ENCODE measurements around the gene USP25. TPM values are rescaled to one million over a fixed set of nuclear protein-coding genes. Genes with fewer than 3 reads are reported as not detected.
A peak's percentile ranks its signal among the peaks of the same experiment; 100 is the strongest.

USP25 gene
- 37.7 TPM for total RNA-seq
- polyA plus RNA-seq = 19.8 TPM
- long read RNA-seq, donor 1 = 0 reads
- long read RNA-seq, donor 2, partial matches to known transcripts = 18 of 24 reads
- long read RNA-seq, donor 2, other reads (novel, unspliced or antisense) = 0 of 24 reads
- long read RNA-seq, donor 3, partial matches to known transcripts = 12 of 14 reads
- long read RNA-seq, donor 3, other reads (novel, unspliced or antisense) = 0 of 14 reads
- long read RNA-seq, donor 4, partial matches to known transcripts = 0 of 2 reads
- long read RNA-seq, donor 4, other reads (novel, unspliced or antisense) = 0 of 2 reads
- long read RNA-seq, donor 5, partial matches to known transcripts = 5 of 6 reads
- long read RNA-seq, donor 5, other reads (novel, unspliced or antisense) = 0 of 6 reads
- long read RNA-seq, donor 6, partial matches to known transcripts = 0 of 4 reads
- long read RNA-seq, donor 6, other reads (novel, unspliced or antisense) = 0 of 4 reads
- long read RNA-seq, donor 7, partial matches to known transcripts = 7 of 9 reads
- long read RNA-seq, donor 7, other reads (novel, unspliced or antisense) = 0 of 9 reads
- long read RNA-seq, donor 8, partial matches to known transcripts = 0 of 1 reads
- long read RNA-seq, donor 8, other reads (novel, unspliced or antisense) = 0 of 1 reads
- long read RNA-seq, donor 9, full-length matches to known transcripts = 2 of 2 reads
- long read RNA-seq, donor 9, partial matches to known transcripts = 0 of 2 reads
- long read RNA-seq, donor 9, other reads (novel, unspliced or antisense) = 0 of 2 reads
- long read RNA-seq, donor 10, partial matches to known transcripts = 0 of 1 reads
- long read RNA-seq, donor 10, other reads (novel, unspliced or antisense) = 0 of 1 reads

GRCh38 chr21:15729674-15730483 is at the start of gene USP25:
Gene USP25, plus strand, starts transcription at chr21:15729982. Its CDS starts 412 bp downstream, at chr21:15730394.
- Histone ChIP-seq H3K27me3 (ENCODE audit: control insufficient read depth in 2 of 2, insufficient read depth in 1 of 2, low read length in 1 of 2) (peaks cover 0 to 3% of the 10 kb centered on the region in 2 donors), H3K9me3 (ENCODE audit: control insufficient read depth in 2 of 2, insufficient read depth in 1 of 2, low read length in 1 of 2) (no peaks in the 10 kb centered on the region), H3K4me1 (ENCODE audit: control insufficient read depth in 2 of 2, insufficient read depth in 2 of 2, low read length in 2 of 2) (peaks cover 5 to 14% of the 10 kb centered on the region in 2 donors), H3K36me3 (ENCODE audit: control insufficient read depth in 2 of 2, insufficient read depth in 2 of 2, low read length in 1 of 2) (no peaks in the 10 kb centered on the region), H3K4me3 (ENCODE audit: low read length in 2 of 2) (peak within 1 kb of the TSS; percentile 76 to 89), H3K27ac (ENCODE audit: low read depth in 1 of 2, low read length in 1 of 2) (peak within 1 kb of the TSS; percentile 89 to 94)
- under 1% methylated on average over 120 of the region's 123 CpGs for WGBS
- peak in 7 of 9 donors; percentile 58 to 94 (median 86) for DNase-seq (ENCODE audit: low read depth in 6 of 9, low spot score in 9 of 9)

- H3K27ac ChIP-seq (ENCODE audit: low read depth in 1 of 2, low read length in 1 of 2) = no peak overlapping the region
- WGBS = 77% methylated on average over 6 of the region's 6 CpGs
- no peak overlapping the region for H3K4me3 ChIP-seq (ENCODE audit: low read length in 2 of 2)
- DNase-seq (ENCODE audit: low read depth in 6 of 9, low spot score in 9 of 9) = no peak
- H3K27me3 ChIP-seq (ENCODE audit: control insufficient read depth in 2 of 2, insufficient read depth in 1 of 2, low read length in 1 of 2) = no peaks in the 10 kb centered on the region
- H3K9me3 ChIP-seq (ENCODE audit: control insufficient read depth in 2 of 2, insufficient read depth in 1 of 2, low read length in 1 of 2) = no peaks in the 10 kb centered on the region
- no peaks in the 10 kb centered on the region for H3K36me3 ChIP-seq (ENCODE audit: control insufficient read depth in 2 of 2, insufficient read depth in 2 of 2, low read length in 1 of 2)
- no peaks in the 10 kb centered on the region for H3K4me1 ChIP-seq (ENCODE audit: control insufficient read depth in 2 of 2, insufficient read depth in 2 of 2, low read length in 2 of 2)
These were observed 47.4 kb upstream of the USP25 start for GRCh38 chr21:15682186-15682895.

- Histone ChIP-seq H3K4me1 (ENCODE audit: control insufficient read depth in 2 of 2, insufficient read depth in 2 of 2, low read length in 2 of 2) (no peaks in the 10 kb centered on the region), H3K27ac (ENCODE audit: low read depth in 1 of 2, low read length in 1 of 2) (no peak overlapping the region), H3K27me3 (ENCODE audit: control insufficient read depth in 2 of 2, insufficient read depth in 1 of 2, low read length in 1 of 2) (no peaks in the 10 kb centered on the region), H3K4me3 (ENCODE audit: low read length in 2 of 2) (no peak overlapping the region), H3K36me3 (ENCODE audit: control insufficient read depth in 2 of 2, insufficient read depth in 2 of 2, low read length in 1 of 2) (no peaks in the 10 kb centered on the region), H3K9me3 (ENCODE audit: control insufficient read depth in 2 of 2, insufficient read depth in 1 of 2, low read length in 1 of 2) (no peaks in the 10 kb centered on the region)
- WGBS = 86% methylated on average over 2 of the region's 2 CpGs
- DNase-seq (ENCODE audit: low read depth in 6 of 9, low spot score in 9 of 9) = no peak
These were observed 46.8 kb upstream of the USP25 start for GRCh38 chr21:15682977-15683376.

- 26% methylated on average over 1 of the region's 1 CpG for WGBS
- no peaks in the 10 kb centered on the region for H3K9me3 ChIP-seq (ENCODE audit: control insufficient read depth in 2 of 2, insufficient read depth in 1 of 2, low read length in 1 of 2)
- H3K27ac ChIP-seq (ENCODE audit: low read depth in 1 of 2, low read length in 1 of 2) = no peak overlapping the region
- no peak overlapping the region for H3K4me3 ChIP-seq (ENCODE audit: low read length in 2 of 2)
- no peak for DNase-seq (ENCODE audit: low read depth in 6 of 9, low spot score in 9 of 9)
- H3K36me3 ChIP-seq (ENCODE audit: control insufficient read depth in 2 of 2, insufficient read depth in 2 of 2, low read length in 1 of 2) = no peaks in the 10 kb centered on the region
- H3K27me3 ChIP-seq (ENCODE audit: control insufficient read depth in 2 of 2, insufficient read depth in 1 of 2, low read length in 1 of 2) = no peaks in the 10 kb centered on the region
- H3K4me1 ChIP-seq (ENCODE audit: control insufficient read depth in 2 of 2, insufficient read depth in 2 of 2, low read length in 2 of 2) = no peaks in the 10 kb centered on the region
These were observed 43.3 kb upstream of the USP25 start for GRCh38 chr21:15686506-15686905.

- Histone ChIP-seq H3K27ac (ENCODE audit: low read depth in 1 of 2, low read length in 1 of 2) (no peak overlapping the region), H3K9me3 (ENCODE audit: control insufficient read depth in 2 of 2, insufficient read depth in 1 of 2, low read length in 1 of 2) (no peaks in the 10 kb centered on the region), H3K27me3 (ENCODE audit: control insufficient read depth in 2 of 2, insufficient read depth in 1 of 2, low read length in 1 of 2) (no peaks in the 10 kb centered on the region), H3K36me3 (ENCODE audit: control insufficient read depth in 2 of 2, insufficient read depth in 2 of 2, low read length in 1 of 2) (no peaks in the 10 kb centered on the region), H3K4me1 (ENCODE audit: control insufficient read depth in 2 of 2, insufficient read depth in 2 of 2, low read length in 2 of 2) (no peaks in the 10 kb centered on the region), H3K4me3 (ENCODE audit: low read length in 2 of 2) (no peak overlapping the region)
- DNase-seq (ENCODE audit: low read depth in 6 of 9, low spot score in 9 of 9) = no peak
- 92% methylated on average over 3 of the region's 3 CpGs for WGBS
These were observed 42.6 kb upstream of the USP25 start for GRCh38 chr21:15687208-15687607.

- DNase-seq (ENCODE audit: low read depth in 6 of 9, low spot score in 9 of 9) = no peak
- 93% methylated on average over 3 of the region's 3 CpGs for WGBS
- H3K27ac ChIP-seq (ENCODE audit: low read depth in 1 of 2, low read length in 1 of 2) = no peak overlapping the region
These were observed 41.8 kb upstream of the USP25 start for GRCh38 chr21:15688016-15688415.

GRCh38 chr21:15688809-15689208 is 41.0 kb upstream of the USP25 start:
- Histone ChIP-seq H3K27ac (ENCODE audit: low read depth in 1 of 2, low read length in 1 of 2) (no peak overlapping the region), H3K4me1 (ENCODE audit: control insufficient read depth in 2 of 2, insufficient read depth in 2 of 2, low read length in 2 of 2) (no peaks in the 10 kb centered on the region), H3K9me3 (ENCODE audit: control insufficient read depth in 2 of 2, insufficient read depth in 1 of 2, low read length in 1 of 2) (no peaks in the 10 kb centered on the region), H3K27me3 (ENCODE audit: control insufficient read depth in 2 of 2, insufficient read depth in 1 of 2, low read length in 1 of 2) (no peaks in the 10 kb centered on the region), H3K4me3 (ENCODE audit: low read length in 2 of 2) (no peak overlapping the region), H3K36me3 (ENCODE audit: control insufficient read depth in 2 of 2, insufficient read depth in 2 of 2, low read length in 1 of 2) (no peaks in the 10 kb centered on the region)
- peak in 1 of 9 donors; percentile 12 for DNase-seq (ENCODE audit: low read depth in 6 of 9, low spot score in 9 of 9)
- 36% methylated on average over 2 of the region's 2 CpGs for WGBS

More at GRCh38 chr21:15688016-15688415, 41.8 kb upstream of the USP25 start:
- Histone ChIP-seq H3K4me1 (ENCODE audit: control insufficient read depth in 2 of 2, insufficient read depth in 2 of 2, low read length in 2 of 2) (no peaks in the 10 kb centered on the region), H3K4me3 (ENCODE audit: low read length in 2 of 2) (no peak overlapping the region), H3K36me3 (ENCODE audit: control insufficient read depth in 2 of 2, insufficient read depth in 2 of 2, low read length in 1 of 2) (no peaks in the 10 kb centered on the region), H3K27me3 (ENCODE audit: control insufficient read depth in 2 of 2, insufficient read depth in 1 of 2, low read length in 1 of 2) (no peaks in the 10 kb centered on the region), H3K9me3 (ENCODE audit: control insufficient read depth in 2 of 2, insufficient read depth in 1 of 2, low read length in 1 of 2) (no peaks in the 10 kb centered on the region)

GRCh38 chr21:15692711-15693110 is 37.1 kb upstream of the USP25 start:
- Histone ChIP-seq H3K4me3 (ENCODE audit: low read length in 2 of 2) (no peak overlapping the region), H3K27me3 (ENCODE audit: control insufficient read depth in 2 of 2, insufficient read depth in 1 of 2, low read length in 1 of 2) (no peaks in the 10 kb centered on the region), H3K9me3 (ENCODE audit: control insufficient read depth in 2 of 2, insufficient read depth in 1 of 2, low read length in 1 of 2) (no peaks in the 10 kb centered on the region), H3K27ac (ENCODE audit: low read depth in 1 of 2, low read length in 1 of 2) (no peak overlapping the region), H3K4me1 (ENCODE audit: control insufficient read depth in 2 of 2, insufficient read depth in 2 of 2, low read length in 2 of 2) (no peaks in the 10 kb centered on the region), H3K36me3 (ENCODE audit: control insufficient read depth in 2 of 2, insufficient read depth in 2 of 2, low read length in 1 of 2) (no peaks in the 10 kb centered on the region)
- 96% methylated on average over 2 of the region's 2 CpGs for WGBS
- DNase-seq (ENCODE audit: low read depth in 6 of 9, low spot score in 9 of 9) = no peak

Measured in thymus (tissue), 14 donors.